HUDEP-2 (cell line): ENCODE measurements around the gene TRAF3.

Experiments used
- DNase-seq, 76 experiments: peaks; one replicate each; lab custom pipeline; 2025; ENCODE audit not compliant: unreplicated experiment in 76 of 76; lab: John Stamatoyannopoulos, UW

TRAF3 gene

DNA sequence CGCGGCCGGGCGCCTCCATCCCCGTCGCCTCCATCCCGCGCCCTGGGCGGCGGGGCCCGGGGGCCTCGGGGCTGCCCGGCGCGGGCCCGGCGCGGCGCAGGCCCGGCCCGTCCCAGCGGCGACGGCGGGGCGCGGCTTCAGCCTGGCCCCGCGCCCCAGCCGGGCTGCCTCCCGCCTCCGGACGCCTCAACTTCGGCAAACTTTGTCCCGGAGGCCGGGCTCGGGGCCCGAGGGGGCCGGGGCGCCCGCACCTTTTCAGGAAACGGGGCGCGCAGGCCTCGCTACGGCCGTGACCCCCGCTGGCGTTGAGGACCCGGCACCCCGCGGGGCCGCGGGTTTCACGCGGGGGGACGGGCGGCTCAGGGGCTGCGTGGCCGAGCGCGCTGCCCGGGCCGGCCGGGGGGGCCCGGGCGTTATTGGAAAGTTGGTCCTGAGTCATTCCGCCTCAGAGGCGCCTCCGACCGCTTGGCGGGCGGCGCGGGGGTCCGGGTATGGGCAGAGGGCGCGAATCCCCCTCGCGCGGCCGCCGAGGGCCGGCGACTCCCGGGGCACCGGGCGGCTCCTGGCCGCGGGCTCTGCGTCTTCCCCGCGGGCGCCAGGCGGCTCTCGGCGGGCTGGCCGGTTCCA lies 575 bp downstream of the TRAF3 start:
- peak in 3 of 76 experiments; percentile 15 to 18 (median 16) for DNase-seq

DNA sequence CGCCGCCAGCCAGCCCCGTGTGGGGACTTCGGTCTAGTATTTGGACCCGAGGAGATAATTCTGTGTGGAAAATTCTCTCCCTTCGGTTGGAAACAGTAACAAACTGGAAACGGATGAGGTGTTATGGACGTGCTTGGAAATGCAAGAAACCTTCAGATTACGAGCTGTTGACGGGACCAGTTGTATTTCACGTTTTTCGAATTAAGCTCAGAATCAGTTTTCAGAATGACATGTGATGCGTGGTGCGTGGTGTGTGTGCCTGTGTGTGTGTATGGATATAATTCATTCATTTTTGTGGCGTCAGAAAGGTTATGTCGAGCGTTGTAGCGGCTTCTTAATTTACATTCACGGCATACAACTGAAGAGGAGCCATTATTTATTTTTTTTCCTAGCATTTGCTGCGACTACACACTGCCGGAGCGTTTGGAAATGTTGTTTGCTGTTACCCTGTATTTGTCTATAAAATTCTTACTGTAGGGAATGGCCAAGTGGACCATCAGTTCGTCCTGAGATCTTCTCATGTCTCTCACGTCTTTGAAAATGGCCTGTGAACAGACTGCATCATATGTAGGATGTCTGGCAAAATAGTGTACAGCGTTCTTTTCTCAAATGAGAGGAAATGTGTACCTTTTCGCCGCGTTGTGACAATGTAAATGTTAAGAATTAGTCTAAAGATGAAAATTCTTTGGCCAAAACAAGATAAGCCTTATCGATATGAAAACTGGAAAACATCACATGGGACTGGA lies 1.3 kb downstream of the TRAF3 start:
- DNase-seq = peak in 4 of 76 experiments; percentile 11 to 34 (median 20)

DNA sequence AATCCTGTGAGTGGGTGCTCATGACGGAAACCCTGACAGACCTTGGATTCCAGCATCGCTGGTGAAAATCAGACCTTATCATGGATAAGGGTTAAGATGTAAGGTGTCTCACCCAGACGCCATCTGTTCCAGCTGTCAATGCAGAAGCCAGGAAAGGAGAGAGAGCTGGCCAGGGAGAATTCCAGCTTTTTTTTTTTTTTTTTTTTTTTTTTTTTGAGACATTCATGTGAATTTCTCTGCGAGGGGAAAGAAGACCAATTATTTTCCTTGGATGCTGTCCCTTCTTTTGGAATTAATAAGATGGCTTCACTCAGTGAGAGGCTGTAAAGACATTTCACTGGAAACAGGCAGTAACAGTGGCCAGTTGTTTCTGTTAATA lies 1.8 kb downstream of the TRAF3 start:
- no peak for DNase-seq

DNA sequence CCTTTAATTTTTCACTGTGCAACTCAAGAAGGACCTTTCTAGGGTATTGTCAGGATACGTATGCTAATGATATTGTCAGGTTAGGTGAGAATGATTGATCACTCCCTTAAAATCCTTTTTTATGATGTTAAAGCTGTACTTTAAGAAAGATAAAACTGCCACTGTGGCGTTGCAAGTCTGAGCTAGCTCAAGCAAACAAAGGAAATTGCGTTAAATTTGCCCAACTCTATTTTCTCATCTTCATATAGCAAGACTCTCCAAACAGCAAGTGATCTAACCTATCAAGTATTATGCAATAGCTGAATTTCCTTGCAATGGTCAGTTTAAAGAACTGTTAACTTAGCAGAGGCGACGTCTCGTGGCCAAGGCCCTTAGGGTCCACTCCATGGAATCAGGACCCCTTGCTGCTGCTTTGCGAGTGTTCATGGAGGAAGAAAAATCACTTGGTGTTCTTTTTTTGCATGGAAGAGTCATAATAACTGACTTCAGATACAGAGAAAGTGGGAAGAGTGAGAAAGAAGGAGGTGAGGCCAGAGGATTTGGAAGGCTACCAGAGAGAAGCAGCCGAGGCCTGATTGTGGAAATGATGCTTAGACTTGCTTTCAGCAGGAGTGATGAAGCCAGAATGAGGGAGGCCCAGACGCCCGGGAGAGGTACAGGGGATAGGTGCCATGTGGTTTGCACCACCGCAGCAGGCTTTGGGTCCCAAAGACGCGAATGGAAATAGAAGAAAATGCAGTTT lies 2.5 kb downstream of the TRAF3 start:
- DNase-seq = no peak

DNA sequence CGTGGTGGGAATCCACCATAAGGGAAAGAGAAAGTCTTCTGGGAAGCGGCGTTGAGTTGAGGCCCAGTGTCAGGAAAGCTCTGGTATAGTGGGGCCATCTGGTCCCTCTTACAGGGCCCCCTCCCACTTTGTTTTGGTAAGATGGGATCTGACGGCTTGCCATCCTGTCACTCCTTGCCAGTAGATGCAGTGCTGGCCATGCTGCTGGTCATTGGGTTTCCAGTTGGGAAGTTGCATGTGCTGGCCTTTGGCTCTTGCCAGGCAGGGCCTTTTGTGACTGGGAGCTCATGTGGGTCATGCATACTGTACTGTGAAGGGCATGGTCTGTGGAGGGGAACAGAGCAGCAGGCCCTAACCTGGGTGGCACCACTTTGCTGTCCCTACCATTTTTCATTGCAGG lies 3.8 kb downstream of the TRAF3 start:
- DNase-seq = no peak

DNA sequence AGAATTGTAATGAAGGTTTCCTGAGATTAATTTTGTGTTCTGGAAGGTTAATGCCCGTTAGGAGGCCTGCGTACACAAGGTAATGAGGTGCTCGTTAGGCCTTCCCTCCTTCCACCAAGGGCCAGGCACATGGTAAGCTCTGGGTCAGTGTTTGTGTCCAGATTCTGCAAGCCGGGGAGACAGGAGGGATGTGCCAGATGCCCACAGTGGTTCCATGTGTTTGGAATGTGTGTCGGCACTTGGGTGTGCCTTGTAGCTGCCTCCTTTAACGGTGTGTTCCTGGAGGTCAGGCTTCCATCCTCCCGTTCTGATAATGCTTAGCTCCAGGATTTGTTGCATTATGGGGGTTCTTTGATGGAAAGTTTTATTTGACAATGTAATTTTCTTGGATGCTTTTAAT lies 5.7 kb downstream of the TRAF3 start:
- no peak for DNase-seq

DNA sequence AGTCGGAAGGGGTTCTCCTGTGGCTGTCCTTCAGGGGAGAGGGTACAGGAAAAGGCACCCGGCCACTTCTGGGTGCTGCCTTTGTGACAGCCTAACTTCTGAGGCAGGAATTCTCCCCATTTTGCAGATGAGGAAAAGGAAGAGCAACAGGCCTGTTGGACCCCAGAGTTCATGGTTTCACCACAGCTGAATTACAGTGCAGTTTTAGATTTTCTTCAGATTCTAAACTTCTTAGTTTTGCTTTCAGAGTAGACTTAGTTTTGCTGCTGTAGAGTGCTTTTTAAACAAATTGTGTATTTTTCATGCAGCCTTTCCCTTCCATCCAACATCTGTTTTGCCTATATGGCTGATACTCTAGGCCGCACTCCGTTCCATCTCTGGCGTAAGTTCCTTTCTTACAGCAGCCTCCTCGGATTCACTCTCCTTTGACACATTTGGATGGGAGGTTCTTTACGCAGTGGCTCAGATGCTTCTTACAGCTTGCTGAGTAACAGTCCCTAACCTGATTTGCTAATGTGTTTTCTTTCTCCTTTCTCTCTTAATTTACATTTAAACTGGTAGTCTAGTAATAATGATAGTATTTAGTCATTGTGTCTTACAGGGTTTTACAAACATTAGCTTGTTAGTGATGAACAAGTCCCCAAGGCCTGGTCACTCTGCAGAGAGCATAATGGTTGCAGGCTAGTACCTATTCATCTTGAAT lies 7.8 kb downstream of the TRAF3 start:
- no peak for DNase-seq

DNA sequence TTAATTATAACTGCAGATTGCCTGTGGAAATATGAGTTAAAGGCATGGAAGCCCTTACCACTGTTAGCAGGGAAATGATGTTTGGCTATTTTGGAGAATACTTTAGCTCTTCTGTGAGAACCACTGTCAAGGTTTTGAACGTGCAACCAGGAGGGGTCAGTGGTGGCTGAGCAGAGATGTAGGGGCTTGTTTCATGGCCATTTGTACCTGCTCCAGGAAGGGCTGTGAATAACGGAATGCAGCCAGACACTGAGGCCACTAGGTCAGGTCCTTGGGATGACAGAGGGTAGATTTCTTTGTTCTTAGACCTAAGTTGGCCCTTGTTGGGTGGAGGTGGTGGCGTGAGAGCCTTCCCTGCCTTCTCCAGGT lies 8.3 kb downstream of the TRAF3 start:
- DNase-seq = no peak

DNA sequence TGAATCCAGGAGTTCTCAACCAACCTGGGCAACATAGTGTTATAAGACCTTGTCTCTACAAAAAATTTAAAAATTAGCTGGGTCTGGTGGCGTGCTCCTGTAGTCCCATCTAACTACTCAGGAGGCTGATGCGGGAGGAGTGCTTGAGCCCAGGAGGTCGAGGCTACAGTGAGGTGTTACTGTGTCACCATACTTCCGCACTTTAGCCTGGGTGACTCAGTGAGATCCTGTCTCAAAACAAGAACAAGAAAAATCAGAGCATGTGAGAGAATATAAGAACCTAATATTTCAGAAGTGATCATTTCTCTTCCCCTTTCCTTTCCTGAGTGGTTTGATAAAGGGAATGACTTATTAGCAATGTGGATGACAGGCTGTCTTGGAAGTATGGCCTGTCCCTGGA lies 9.5 kb downstream of the TRAF3 start:
- no peak for DNase-seq

DNA sequence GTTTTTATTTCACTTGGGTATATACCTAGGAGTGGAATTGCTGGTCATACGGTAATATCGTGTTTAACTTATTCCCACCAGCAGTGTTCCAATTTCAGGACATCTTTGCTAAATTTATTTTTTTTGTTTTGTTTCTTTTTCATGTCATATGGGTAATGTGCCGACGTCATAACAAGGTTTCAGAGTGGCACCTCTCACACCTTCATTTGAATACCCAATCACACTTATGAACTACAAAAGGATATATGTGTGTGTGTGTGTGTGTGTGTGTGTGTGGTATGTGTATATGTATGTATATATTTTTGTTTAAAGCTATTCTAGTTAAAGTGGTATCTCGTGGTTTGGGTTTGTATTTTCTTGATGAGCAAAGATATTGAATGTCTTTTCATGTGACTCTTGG lies 12.1 kb downstream of the TRAF3 start:
- no peak for DNase-seq

DNA sequence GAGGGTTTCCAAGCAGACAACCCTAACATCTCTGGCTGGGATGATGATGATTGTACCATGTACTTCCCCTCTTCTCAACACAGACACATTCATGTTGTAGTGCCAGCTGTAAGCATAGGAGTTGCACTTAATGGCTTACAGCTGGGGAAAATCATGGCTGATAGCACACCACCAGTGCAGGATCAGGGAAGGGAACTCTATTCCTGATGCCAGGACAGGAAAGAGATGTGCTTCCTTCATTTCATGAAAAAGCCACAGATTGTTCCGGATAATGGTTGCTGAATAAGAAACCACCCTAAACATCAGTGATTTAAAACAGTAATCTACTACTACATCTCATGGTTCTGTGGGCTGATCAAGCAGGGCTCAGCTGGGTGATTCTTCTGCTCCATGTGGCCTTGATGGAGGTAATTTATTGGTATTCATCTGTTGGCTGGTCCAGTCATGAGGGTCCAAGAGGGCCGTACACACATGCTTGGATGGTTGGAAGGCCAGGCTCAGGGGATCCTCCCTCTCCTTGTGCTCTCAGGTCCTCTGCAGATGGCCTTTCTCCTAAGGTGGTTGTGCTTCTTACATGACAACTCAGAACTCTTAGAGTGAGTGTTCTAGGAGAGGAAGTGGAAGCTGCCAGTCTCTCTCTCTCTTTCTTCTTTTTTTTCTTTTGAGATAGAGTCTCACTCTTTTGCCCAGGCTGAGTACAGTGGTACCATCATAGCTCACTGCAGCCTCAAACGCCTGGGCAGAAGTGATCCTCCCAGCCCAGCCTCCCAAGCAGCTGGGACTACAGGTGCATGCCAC lies 16.5 kb downstream of the TRAF3 start:
- DNase-seq = no peak

DNA sequence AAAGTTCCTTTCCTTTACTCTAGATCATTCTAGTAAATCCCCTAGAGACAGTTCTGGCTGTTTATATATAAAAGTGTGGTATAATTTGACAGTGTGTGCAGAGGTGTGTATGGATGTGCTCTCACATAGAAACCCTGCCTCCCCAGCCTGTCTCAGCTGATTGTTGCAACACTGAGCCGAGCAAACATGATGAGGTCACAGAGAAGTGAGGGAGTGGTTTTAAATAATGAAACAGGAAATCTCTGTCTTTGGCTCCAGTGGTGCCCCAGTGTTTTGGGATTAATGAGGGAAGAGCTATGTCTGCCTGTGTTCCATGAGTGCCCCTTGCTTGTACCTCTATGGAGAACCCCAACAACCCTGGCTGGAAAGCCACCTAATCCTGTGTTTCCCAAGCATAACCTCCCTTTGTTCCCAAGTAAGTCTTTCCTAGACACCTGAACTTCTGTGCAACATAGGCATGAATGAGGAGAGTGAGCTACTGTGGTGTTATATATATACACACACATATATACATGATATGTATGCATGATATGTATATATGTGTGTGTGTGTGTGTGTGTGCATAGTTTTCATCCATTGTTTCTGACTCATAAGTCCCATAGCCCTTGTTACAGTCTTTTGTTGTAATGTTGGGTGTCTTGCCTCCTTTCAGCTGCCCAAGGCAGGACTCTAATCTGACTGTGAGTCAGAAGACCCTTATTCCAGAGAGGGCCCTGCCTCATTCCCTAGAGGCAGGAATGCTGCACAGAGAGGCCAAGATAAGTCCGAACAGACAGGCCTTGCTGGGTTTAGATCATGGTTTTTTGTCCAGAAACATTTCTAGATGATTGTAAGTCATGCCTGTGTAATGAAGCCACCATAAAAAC lies 18.0 kb downstream of the TRAF3 start:
- no peak for DNase-seq

DNA sequence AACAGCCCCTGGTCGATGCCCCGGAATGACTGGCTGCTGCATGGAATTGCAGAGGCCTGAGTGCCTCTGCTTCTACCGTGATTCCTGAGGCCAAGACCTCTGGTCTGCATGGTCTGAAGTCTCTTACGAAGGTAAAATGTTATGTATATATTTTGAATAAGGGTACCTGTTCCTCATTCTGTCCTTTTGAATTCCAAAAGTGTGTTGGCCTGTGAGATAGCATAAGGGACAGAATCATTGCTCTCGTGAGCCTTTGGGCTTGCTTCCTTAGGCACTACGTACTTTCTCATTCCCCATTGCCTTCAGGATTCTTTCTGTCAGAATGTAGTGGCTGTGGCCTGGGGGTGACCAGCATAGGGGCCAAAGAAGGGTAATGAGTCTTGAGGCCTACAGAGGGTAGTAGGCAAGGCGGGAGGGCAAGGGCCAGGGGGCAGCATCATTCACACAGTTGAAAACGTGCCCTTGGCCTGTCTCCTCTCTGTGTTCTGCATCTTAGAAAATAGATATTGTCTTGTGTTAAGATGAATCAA lies 19.5 kb downstream of the TRAF3 start:
- no peak for DNase-seq

DNA sequence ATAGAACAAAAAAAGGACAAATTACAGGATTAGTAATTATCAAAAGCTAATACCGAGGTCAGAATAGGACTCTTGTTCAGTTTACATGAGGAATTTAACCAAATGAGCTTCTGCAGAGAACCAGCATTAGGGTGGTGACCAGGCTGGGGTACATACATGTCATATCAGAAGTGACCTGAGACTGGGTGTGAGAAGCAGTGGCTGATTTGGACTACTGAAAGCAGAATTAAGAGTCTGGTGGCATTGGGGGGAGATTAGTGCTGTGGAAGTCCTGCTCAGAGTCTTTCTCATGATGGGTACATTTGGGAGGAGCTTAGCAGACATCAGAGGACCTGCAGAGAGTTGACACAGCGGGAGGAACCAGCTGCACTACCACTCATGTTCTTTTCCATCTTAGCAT lies 21.7 kb downstream of the TRAF3 start:
- DNase-seq = no peak

DNA sequence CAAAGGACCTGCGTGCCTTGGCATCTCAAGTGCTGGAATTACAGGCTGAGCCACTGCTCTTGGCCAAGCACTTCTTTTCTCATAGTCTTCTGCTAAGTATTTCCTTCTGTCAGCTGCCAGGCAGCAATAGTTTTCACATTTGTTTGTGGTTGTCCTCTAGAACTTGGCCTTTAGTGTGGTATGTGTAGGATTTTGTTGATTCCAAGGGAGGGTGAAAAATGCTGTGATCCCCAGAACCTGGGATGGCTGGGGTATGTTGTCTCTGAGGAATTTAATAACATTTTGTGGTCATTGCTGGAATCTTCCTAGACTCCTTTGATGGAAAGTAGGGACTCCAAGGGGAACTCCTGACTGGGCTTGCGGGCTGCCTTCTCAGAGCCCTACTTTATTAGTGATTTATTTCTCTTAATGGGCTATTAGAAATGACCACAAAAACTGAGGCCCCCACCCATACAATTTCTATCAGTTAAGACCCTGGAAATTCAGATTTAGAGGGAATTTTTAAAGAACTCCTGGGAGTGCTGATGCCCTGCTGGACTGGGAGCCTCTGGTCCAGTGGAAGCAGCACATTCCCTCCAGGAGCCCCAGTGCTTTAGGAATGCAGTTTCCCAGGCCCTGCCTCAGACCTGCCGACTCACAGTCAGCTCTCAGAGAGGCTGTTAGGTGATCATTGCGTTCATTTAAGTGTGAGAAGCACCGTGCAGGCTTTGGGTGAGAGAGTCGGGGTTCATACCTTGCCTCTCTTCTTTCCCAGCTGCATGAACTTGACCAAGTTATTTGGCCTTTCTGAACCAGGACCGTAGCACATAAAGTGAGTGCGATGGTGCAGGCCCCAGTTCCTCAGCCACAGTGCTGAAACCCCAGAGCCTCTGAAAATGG lies 22.7 kb downstream of the TRAF3 start:
- DNase-seq = no peak

DNA sequence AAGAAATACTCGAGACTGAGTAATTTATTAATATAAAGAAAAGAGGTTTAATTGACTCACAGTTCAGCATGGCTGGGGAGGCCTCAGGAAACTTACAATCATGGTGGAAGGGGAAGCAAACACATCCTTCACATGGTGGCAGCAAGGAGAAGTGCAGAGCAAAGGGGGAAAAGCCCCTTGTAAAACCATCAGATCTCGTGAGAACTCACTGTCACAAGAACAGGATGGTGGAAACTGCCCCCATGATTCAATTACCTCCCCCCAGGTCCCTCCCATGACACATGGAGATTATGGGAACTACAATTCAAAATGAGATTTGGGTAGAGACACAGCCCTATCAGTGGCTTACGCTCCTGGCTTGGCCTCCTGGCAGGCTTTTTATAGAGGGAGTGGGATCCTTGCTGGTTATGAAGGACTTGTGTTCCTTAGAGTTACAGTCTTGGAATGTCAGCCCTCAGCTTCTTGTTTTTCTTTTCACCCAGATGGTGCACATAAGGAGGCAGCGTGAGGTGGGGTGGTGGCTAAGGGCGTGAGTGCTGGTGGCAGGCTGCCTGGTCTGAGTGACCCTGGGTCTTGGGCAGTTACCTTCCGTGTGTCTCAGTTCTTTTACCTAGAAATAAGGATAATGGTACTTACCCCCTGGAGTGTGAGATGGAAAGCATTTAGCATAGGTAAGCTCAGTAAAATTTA lies 25.7 kb downstream of the TRAF3 start:
- no peak for DNase-seq

DNA sequence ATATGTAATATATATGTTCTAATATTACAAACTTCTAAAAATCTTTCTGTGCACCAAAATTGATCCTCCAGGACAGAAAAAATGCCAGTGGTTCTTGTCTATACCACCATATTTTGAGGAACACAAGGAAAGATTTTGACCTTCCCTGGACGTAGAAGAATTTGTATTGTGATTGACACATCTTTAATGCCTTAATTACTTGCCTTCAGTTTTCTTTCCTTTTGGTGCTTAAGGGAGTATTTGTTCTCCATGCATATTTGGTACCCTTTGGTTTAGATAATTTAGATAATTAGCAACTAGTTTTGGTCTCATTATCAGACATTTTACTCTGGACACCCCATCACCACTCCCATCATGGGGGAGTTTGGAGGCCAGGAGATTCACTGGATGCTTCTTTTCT lies 27.6 kb downstream of the TRAF3 start:
- no peak for DNase-seq

DNA sequence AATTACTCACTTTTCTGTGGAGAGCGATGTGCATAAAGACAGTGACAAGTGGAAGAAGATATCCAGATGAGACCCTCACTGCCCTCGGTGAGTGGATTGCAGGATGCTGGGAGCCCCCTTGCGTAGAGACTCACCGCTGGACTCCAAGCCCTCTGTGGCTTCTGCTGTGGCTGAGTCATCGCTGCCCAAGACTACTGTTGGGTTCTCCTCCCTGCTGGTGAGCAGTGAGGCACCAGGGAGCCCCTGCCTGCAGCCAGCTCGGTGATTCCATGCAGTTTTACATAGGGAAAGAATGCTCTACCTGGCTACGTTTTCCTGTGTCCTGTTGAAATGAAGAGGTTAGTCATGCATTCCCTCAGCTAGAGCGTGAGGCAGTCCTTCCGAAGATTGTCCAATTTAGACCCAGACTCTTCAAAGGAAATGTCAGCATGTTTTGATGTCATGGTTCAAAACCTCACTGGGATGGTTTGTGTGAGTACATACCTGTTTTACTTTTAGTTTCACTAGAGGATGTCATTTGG lies 28.2 kb downstream of the TRAF3 start:
- peak in 2 of 76 experiments; percentile 17 to 24 for DNase-seq
